ENCODE results near the gene BGN.

The BGN gene

DNA sequence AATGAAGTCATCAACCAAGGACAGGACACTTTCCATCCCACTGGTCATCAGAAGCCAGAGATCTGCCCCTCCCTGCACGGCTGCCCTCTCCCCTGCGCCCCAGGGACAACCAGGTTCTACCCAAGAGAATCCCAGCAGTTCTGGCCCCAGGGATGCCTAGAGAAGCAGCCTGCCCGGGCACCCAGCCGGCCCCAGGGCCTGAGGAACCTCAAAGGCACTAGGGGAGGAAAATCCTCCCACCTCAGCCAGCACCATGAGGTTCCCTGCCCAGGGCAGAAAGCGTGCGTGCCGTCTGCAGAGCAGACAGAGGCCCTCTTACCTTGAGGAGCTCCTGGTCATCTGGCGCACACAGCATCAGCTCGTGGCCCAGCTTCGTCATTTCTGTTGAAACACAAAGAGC, 32.5 kb upstream of the BGN start:
- DNase-seq, result no peak

- DNase-seq, result no peak
These were observed 31.7 kb upstream of the BGN start for GRCh38 chrX:153463031-153463430.

- DNase-seq, result no peak
These were observed 31.2 kb upstream of the BGN start for GRCh38 chrX:153463556-153463955.

- DNase-seq, result no peak
These were observed 30.7 kb upstream of the BGN start for GRCh38 chrX:153464116-153464515.

- DNase-seq, result no peak
These were observed 28.9 kb upstream of the BGN start for GRCh38 chrX:153465691-153466380.

GRCh38 chrX:153468008-153468580, 26.7 kb upstream of the BGN start:
- DNase-seq, result no peak

GRCh38 chrX:153469811-153470410, 24.9 kb upstream of the BGN start:
- no peak for DNase-seq

DNA sequence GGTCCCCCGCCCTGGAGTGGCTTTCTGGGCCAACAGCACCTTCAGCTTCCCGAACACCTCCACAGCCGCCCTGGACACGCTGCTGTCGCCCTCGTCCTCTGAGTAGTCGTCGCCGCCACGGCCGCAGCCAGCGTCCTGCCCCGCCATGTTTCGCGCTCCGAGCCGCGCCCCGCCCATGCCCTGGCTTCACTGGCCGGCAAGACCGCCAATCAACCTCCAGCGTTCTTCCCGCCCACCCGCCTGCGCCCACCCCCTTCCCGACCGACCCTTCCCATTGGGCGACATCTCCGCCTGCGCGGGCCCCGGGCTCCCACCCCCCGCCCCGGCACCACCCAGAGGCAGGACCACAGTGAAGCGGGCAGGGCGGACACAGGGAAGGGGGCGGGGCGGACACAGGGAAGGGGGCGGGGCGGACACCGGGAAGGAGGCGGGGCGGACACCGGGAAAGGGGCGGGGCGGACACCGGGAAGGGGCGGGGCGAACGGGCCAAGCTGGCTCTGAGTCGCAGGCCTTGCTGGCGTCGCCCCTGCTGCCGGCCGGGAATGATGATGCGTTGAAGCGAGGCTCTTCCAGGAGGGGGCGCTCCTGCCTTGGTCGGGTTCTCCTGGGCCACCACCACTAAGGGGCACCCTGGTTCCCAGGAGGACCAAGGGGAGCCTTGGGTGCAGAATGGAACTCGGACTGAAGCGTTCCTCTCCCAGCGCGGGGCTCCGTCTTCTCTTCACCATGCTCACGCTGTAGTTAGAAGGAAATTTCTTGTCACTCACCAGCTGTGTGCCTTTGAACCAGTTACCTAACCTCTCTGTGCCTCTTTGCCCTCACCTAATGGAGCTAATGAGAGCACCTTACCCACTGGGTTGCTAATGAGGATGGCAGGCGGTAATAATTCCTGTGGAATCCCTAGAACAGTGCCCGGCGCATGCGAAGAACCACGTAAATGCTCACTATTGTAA, 24.1 kb upstream of the BGN start, which contains the start of gene HAUS7:
TSS of gene HAUS7 (minus strand) at position 166 of the 953 bp plus-strand sequence. CDS start at position 147, 19 bp downstream.
- DNase-seq, result peak; percentile 66

- no peak for DNase-seq
These were observed 23.0 kb upstream of the BGN start for GRCh38 chrX:153471663-153472280.

- DNase-seq, result no peak
These were observed 21.7 kb upstream of the BGN start for GRCh38 chrX:153473126-153473525.

DNA sequence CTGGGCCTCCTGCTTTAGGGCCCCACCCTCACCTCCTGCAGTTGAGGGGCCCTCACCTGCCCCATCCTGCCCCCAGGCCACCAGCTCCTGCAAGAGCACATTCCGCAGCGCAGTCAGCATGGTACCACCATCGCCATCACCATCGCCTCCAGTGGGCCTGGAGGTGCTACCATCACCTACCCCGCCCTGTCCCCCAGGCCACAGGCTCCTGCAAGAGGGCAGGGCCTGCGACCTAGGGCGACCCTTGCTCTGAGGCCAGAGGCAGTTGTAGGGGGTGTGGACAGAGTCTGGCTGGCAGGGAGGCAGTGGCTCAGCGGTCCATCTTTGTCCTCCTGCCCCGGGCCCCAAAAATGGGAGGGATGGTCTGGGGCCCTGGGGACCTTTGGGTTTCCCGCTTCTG, 20.5 kb upstream of the BGN start:
- no peak for DNase-seq

DNA sequence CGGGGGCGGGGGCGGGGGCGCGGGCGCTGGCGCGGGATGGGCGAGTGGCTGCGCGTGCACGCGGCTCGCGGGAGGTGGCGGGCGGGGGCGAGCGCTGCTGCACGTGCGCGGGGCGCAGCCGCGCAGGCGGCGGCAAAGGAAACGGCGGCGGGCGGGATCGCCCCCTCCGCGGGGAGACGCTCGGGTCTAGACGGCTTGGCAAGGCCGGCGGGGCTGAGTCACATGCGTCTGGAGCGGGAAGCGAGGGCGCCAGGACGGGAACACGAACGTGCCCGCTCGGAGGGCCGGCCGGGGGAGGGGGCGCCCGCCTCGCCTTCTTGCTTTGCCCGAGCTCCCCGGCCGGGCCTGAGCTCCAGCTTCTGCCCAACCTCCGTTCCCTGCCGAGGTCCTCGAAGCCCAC, 20.1 kb upstream of the BGN start:
- DNase-seq, result no peak

- no peak for DNase-seq
These were observed 19.5 kb upstream of the BGN start for GRCh38 chrX:153475271-153475670.

- no peak for DNase-seq
These were observed 19.0 kb upstream of the BGN start for GRCh38 chrX:153475751-153476281.

DNA sequence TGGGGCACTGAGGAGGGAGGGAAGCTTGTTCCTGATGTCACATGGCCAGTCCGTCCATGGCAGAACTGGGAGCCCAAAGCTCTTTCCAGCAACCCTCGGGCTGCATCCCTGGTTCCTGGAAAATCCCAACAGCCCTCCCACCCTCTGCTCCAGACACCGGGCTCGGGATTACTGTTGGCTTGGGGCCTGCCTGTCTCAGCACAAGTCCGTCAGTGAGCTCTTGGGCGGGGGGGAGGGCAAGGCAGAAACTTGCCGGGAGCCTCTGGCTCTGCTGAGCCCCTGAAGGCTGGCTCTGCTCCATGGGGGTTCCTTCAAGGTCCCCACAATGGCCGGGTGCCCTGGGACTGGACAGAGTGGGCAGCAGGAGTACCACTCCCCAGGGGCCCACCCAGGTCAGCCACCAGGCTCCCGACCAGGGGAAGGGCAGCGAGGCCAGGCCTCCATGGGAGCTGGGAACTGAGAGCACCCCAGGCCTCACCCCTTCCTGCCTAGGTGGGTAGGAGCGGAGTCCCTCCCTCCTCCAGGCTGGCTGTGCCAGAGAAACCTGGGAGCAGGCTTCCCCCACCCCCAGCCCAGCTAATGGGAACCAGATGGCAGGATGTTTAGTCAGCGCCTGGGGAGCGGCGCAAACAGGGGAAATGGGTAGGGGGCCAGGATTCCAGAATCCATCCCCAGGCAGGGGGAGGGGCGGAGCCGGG, 18.0 kb upstream of the BGN start:
- no peak for DNase-seq

DNA sequence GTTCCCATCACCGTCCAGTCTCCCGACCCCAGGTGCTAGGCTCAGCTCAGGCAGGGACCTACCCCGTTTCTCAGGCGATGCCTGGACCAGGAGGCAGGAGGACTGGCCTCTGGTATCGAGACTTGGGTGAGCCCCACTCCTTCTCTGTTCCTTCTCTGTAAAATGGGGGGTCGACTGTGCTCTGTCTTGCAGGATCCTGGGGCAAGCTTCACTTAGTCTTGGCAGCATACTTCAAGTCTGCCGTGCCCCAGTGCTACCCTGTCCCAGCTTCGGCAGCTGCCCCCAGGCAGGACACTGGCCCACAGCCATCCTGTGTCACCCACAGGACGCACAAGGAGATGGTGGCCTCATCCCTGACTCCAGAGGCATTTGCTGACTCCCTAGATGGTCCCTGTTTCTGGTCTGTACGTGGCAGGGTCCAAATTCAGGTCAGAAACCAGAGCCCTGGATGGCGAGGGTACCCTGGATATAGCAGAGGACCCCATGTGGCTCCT, 17.4 kb upstream of the BGN start:
- DNase-seq, result no peak

DNA sequence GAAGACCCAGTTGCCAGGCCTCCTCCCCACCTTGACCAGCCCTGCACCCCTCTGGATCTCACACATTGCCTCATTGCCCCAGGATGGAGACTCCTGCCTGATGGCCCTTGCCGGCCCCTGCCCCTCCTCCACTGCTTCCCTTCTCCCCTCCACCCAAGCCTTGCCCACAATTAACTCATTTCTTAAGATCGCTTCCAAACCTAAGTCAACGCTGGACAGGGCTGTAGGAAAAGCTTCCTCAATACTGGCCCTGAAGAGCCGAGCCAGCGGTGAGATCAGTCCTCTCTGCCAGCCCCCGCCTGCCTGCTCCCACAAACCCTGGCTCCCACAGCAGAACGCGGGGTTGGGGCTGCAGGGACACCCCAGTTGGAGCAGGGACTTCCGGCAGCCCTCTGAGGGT, 16.9 kb upstream of the BGN start:
- no peak for DNase-seq

DNA sequence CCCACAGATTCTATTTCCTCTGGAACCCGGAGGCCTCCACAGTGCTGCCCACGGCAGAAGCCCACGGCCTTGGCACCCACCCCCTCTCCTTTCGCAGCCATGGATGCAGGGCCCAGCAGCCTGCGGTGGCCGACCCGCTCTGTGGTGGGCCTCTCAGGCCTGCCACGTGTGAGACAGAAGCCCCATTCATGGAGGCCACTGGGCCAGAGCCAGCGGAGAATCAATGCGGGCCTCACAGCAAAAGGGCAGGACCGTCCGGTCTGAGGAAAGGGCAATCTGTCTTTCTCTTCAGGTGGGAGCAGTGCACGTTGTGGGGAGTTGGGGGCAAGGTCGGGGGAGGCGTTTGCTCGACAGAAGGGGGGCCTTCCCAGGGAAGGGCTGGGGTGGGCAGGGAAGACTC, 16.0 kb upstream of the BGN start:
- no peak for DNase-seq

DNA sequence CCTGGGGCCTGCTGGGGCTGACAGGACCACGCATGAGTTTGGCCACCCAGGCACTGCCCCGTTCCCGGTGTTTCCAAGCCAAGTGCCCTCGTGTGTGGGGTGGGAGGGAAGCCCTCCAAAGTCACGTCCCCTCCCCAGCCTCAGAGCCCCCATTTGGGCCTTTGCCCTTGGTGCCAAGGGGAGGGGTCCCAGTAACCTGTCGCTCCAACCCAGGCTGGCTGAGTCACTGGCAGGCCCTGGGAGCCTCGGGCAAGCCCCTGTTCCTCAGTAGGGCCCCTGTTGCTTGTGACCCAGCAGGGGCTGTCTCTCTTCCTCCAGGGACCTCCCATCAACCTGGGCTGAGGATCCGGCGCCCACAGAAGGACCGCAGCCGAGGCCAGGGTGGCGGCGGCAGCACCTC, 13.7 kb upstream of the BGN start:
- DNase-seq, result no peak

DNA sequence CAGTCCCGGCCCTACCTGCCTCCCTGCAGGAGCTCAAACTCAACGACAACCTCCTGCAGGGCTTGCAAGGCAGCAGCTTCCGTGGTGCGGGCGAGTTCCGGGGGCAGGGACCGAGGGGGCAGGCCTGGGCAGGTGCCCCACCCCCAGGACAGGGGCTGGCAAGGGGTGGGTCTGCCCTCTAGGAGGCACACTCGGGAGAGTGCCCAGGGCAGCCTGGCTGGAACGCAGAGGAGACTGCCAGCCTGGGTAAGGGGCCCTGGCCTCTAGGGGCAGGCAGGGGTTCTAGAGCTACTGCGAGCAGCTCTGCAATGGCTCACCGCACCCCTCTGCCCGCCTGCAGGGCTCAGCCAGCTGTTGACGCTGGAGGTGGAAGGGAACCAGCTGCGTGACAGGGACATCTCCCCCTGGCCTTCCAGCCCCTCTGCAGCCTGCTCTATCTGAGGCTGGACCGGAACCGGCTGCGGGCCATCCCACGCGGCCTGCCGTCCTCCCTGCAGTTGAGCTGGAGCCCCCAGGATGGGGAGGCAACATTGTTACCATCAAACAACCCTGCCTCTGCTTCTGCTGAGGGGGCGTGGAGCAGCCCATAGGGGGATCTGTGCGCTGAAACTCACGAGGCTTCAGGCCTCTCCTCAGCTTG, 12.3 kb upstream of the BGN start:
- no peak for DNase-seq

DNA sequence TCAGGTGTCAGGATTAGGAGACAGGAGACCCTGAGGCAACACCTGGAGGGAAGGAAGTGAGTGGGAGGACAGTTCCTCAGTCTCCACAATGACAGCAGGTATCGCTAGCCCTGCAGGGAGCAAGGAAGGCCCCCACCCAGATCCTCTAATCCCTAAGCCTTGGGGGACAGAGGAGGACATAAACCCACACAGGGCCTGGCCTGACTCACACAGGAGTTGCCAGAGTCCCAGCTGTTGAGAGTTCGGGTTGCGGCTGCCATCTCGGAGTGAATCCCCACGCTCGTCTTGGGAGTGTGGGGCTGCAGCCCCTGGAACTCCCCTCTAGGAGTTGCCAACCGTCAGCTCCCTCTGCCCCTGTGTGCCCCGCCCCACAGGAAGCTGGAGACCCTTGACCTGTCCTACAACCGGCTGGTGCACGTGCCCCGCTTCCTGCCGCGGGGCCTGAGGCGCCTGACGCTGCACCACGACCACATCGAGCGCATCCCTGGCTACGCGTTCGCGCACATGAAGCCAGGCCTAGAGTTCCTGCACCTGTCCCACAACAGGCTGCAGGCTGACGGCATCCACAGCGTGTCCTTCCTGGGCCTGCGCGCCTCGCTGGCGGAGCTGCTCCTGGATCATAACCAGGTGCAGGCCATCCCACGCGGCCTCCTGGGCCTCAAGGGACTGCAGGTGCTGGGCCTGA, 9.2 kb upstream of the BGN start:
- DNase-seq, result no peak
